Measurements from ENCODE around the gene SLC25A13.

The SLC25A13 gene

GRCh38 chr7:96322847-96323461, 1.1 kb upstream of the SLC25A13 start:
- peak in 1 of 2 donors; percentile 7 for DNase-seq (ENCODE audit: low read depth in 1 of 2, low spot score in 1 of 2)

GRCh38 chr7:96322373-96322695, 436 bp upstream of the SLC25A13 start:
- DNase-seq (ENCODE audit: low read depth in 1 of 2, low spot score in 1 of 2) = no peak

- peak in 1 of 2 donors; percentile 49 for DNase-seq (ENCODE audit: low read depth in 1 of 2, low spot score in 1 of 2)
Observed at GRCh38 chr7:96321031-96321657, 754 bp downstream of the SLC25A13 start.

- DNase-seq (ENCODE audit: low read depth in 1 of 2, low spot score in 1 of 2) = peak in 1 of 2 donors; percentile 21
Observed at GRCh38 chr7:96320442-96320841, 1.5 kb downstream of the SLC25A13 start.

- no peak for DNase-seq (ENCODE audit: low read depth in 1 of 2, low spot score in 1 of 2)
Observed at GRCh38 chr7:96319439-96319838, 2.5 kb downstream of the SLC25A13 start.

GRCh38 chr7:96316949-96317348, 4.9 kb downstream of the SLC25A13 start:
- DNase-seq (ENCODE audit: low read depth in 1 of 2, low spot score in 1 of 2) = no peak

- no peak for DNase-seq (ENCODE audit: low read depth in 1 of 2, low spot score in 1 of 2)
Observed at GRCh38 chr7:96315125-96315512, 6.8 kb downstream of the SLC25A13 start.

GRCh38 chr7:96314402-96315124, 7.3 kb downstream of the SLC25A13 start:
- DNase-seq (ENCODE audit: low read depth in 1 of 2, low spot score in 1 of 2) = no peak

- DNase-seq (ENCODE audit: low read depth in 1 of 2, low spot score in 1 of 2) = no peak
Observed at GRCh38 chr7:96313940-96314339, 8.0 kb downstream of the SLC25A13 start.

GRCh38 chr7:96312502-96312901, 9.4 kb downstream of the SLC25A13 start:
- no peak for DNase-seq (ENCODE audit: low read depth in 1 of 2, low spot score in 1 of 2)

- no peak for DNase-seq (ENCODE audit: low read depth in 1 of 2, low spot score in 1 of 2)
Observed at GRCh38 chr7:96311967-96312366, 9.9 kb downstream of the SLC25A13 start.

GRCh38 chr7:96310110-96310509, 11.8 kb downstream of the SLC25A13 start:
- no peak for DNase-seq (ENCODE audit: low read depth in 1 of 2, low spot score in 1 of 2)

GRCh38 chr7:96308950-96309263, 13.0 kb downstream of the SLC25A13 start:
- no peak for DNase-seq (ENCODE audit: low read depth in 1 of 2, low spot score in 1 of 2)

GRCh38 chr7:96308253-96308949, 13.5 kb downstream of the SLC25A13 start:
- DNase-seq (ENCODE audit: low read depth in 1 of 2, low spot score in 1 of 2) = no peak

GRCh38 chr7:96306385-96307125, 15.3 kb downstream of the SLC25A13 start:
- no peak for DNase-seq (ENCODE audit: low read depth in 1 of 2, low spot score in 1 of 2)

GRCh38 chr7:96305915-96306314, 16.0 kb downstream of the SLC25A13 start:
- no peak for DNase-seq (ENCODE audit: low read depth in 1 of 2, low spot score in 1 of 2)

- DNase-seq (ENCODE audit: low read depth in 1 of 2, low spot score in 1 of 2) = no peak
Observed at GRCh38 chr7:96304573-96304972, 17.3 kb downstream of the SLC25A13 start.

- DNase-seq (ENCODE audit: low read depth in 1 of 2, low spot score in 1 of 2) = no peak
Observed at GRCh38 chr7:96303686-96304443, 18.0 kb downstream of the SLC25A13 start.

- no peak for DNase-seq (ENCODE audit: low read depth in 1 of 2, low spot score in 1 of 2)
Observed at GRCh38 chr7:96303105-96303685, 18.7 kb downstream of the SLC25A13 start.

GRCh38 chr7:96300986-96301385, 20.9 kb downstream of the SLC25A13 start:
- no peak for DNase-seq (ENCODE audit: low read depth in 1 of 2, low spot score in 1 of 2)
